Neuronal stem cell (in vitro differentiated cells): ENCODE measurements around the gene TAOK2.

Experiments
- DNase-seq: peaks from one replicate; pipeline ENCODE4 v3.0.0-alpha.2; 2013; ENCODE audit warnings: low spot score
- H2AFZ ChIP-seq: one replicate; pipeline ENCODE4 v1.6.1; 2013; ENCODE audit warnings: mild to moderate bottlenecking, low read length, inconsistent platforms
- H2AK5ac ChIP-seq: 2 replicates; pipeline ENCODE4 v1.6.1; 2013; ENCODE audit warnings: low read depth, mild to moderate bottlenecking, inconsistent platforms, low read length, moderate library complexity, mixed read lengths
- H2BK120ac ChIP-seq: 2 replicates; pipeline ENCODE4 v1.6.1; 2013; ENCODE audit warnings: low read depth, mild to moderate bottlenecking, inconsistent platforms, low read length, moderate library complexity, mixed read lengths
- H2BK12ac ChIP-seq: one replicate; pipeline ENCODE4 v1.6.1; 2013; ENCODE audit warnings: low read length, inconsistent platforms
- H2BK15ac ChIP-seq: 2 replicates; pipeline ENCODE4 v1.6.1; 2013; ENCODE audit warnings: mild to moderate bottlenecking, low read length, inconsistent platforms, mixed read lengths
- H2BK5ac ChIP-seq: one replicate; pipeline ENCODE4 v1.6.1; 2013; ENCODE audit warnings: inconsistent platforms, mild to moderate bottlenecking, low read length, moderate library complexity
- H3K14ac ChIP-seq: one replicate; pipeline ENCODE4 v1.6.1; 2013; ENCODE audit warnings: low read length, inconsistent platforms
- H3K18ac ChIP-seq: 2 replicates; pipeline ENCODE4 v1.6.1; 2013; ENCODE audit warnings: low read length, inconsistent platforms
- H3K23ac ChIP-seq: 2 replicates; pipeline ENCODE4 v1.6.1; 2013; ENCODE audit warnings: low read depth, mild to moderate bottlenecking, mixed read lengths, low read length, inconsistent platforms; ENCODE audit not compliant: poor library complexity
- H3K27ac ChIP-seq: replicated peaks from 3 replicates; pipeline ENCODE4 v1.5.1; 2013; ENCODE audit warnings: low read length, inconsistent platforms
- H3K27me3 ChIP-seq, 3 experiments: 2 replicates each; pipeline ENCODE4 v1.6.1; 2013; ENCODE audit warnings: low read length in 3 of 3, mild to moderate bottlenecking in 2 of 3, inconsistent platforms in 1 of 3, low read depth in 1 of 3, mixed read lengths in 1 of 3, moderate library complexity in 1 of 3; ENCODE audit not compliant: control insufficient read depth in 3 of 3, insufficient read depth in 3 of 3
- H3K36me3 ChIP-seq, 2 donors: replicated peaks in 1 of 2; 2 replicates each; pipeline ENCODE4 v1.6.1; 2013; ENCODE audit warnings: low read length in 2 of 2; ENCODE audit not compliant: control insufficient read depth in 2 of 2, insufficient read depth in 2 of 2
- H3K4ac ChIP-seq: 2 replicates; pipeline ENCODE4 v1.6.1; 2013; ENCODE audit warnings: inconsistent platforms, mild to moderate bottlenecking, low read length, moderate library complexity
- H3K4me1 ChIP-seq, 2 donors: 1 replicate in 1 of 2; 2 replicates in 1 of 2; pipeline ENCODE4 v1.6.1; 2013; ENCODE audit warnings: low read length in 2 of 2, low read depth in 1 of 2; ENCODE audit not compliant: control insufficient read depth in 2 of 2, insufficient read depth in 1 of 2
- H3K4me2 ChIP-seq: one replicate; pipeline ENCODE4 v1.6.1; 2013; ENCODE audit warnings: mild to moderate bottlenecking, low read length, inconsistent platforms; ENCODE audit not compliant: insufficient read depth, poor library complexity, severe bottlenecking
- H3K4me3 ChIP-seq, 2 donors: 2 replicates each; pipeline ENCODE4 v1.5.1; 2013; ENCODE audit warnings: low read length in 2 of 2, mild to moderate bottlenecking in 2 of 2, inconsistent platforms in 1 of 2, moderate library complexity in 1 of 2
- H3K79me1 ChIP-seq: one replicate; pipeline ENCODE4 v1.6.1; 2013; ENCODE audit warnings: low read depth, mild to moderate bottlenecking, inconsistent platforms, low read length, moderate library complexity
- H3K9ac ChIP-seq: one replicate; pipeline ENCODE4 v1.6.1; 2013; ENCODE audit warnings: mild to moderate bottlenecking, low read depth, low read length, inconsistent platforms; ENCODE audit not compliant: poor library complexity
- H3K9me3 ChIP-seq, 2 donors: replicated peaks in 1 of 2; 2 replicates each; pipeline versions ENCODE3 to v1.6.1; 2013; ENCODE audit warnings: low read length in 2 of 2, mild to moderate bottlenecking in 2 of 2, inconsistent platforms in 1 of 2, low read depth in 1 of 2, mixed read lengths in 1 of 2, moderate library complexity in 1 of 2; ENCODE audit not compliant: control insufficient read depth in 2 of 2, insufficient read depth in 1 of 2
- H4K8ac ChIP-seq: one replicate; pipeline ENCODE4 v1.6.1; 2013; ENCODE audit warnings: low read depth, mild to moderate bottlenecking, inconsistent platforms, low read length, moderate library complexity
- H4K91ac ChIP-seq: one replicate; pipeline ENCODE4 v1.6.1; 2013; ENCODE audit warnings: low read length, low read depth, mild to moderate bottlenecking, inconsistent platforms; ENCODE audit not compliant: poor library complexity
- WGBS, 2 donors: extraction: QIAGEN DNeasy Blood & Tissue Kit; methylation state at CpG; one replicate each; pipeline ENCODE4 v1.1.7; 2013; ENCODE audit warnings: missing lambda C conversion rate in 2 of 2, mixed read lengths in 1 of 2; ENCODE audit not compliant: insufficient read length in 2 of 2, insufficient replicate concordance in 1 of 2; ENCODE audit errors: extremely low coverage in 2 of 2; 5-methylcytosine and 5-hydroxymethylcytosine counted together

The TAOK2 gene

DNA sequence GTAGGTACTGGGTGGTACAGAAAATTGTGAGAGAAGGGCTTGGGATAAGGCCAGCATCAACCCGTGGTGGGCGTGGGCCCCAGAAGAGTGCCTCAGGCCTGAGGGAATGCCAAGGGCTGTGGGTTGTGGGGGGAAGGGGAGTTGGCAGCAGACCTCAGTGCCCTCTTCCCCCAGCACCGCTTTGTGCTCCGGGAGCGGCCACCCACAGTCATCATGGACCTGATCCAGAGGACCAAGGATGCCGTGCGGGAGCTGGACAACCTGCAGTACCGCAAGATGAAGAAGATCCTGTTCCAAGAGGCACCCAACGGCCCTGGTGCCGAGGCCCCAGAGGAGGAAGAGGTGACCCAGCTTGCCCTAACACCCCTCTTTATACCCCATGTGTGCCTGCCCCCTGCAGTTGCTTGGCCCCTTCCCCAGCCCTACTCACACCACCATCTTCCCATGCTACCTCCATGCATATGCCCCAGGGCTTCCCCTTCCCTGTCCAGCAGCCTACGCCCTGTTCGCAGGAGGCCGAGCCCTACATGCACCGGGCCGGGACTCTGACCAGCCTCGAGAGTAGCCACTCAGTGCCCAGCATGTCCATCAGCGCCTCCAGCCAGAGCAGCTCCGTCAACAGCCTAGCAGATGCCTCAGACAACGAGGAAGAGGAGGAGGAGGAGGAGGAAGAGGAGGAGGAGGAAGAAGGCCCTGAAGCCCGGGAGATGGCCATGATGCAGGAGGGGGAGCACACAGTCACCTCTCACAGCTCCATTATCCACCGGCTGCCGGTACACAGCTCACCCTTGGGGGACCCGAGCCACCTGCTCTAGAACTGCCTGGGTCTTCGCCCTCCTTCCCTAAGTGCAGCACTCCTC lies 9.1 kb downstream of the TAOK2 start:
- H3K4me2 ChIP-seq, result no peak overlapping the region
- no peak overlapping the region for H3K4ac ChIP-seq
- DNase-seq, result no peak
- no peaks in the 10 kb centered on the region for H3K27me3 ChIP-seq
- H2BK5ac ChIP-seq, result no peak overlapping the region
- H3K79me1 ChIP-seq, result peaks cover 5% of the 10 kb centered on the region
- no peak overlapping the region for H2BK120ac ChIP-seq
- no peak overlapping the region for H3K9ac ChIP-seq
- H3K14ac ChIP-seq, result no peak overlapping the region
- H3K36me3 ChIP-seq, result peaks cover 79 to 100% of the 10 kb centered on the region in 2 donors
- H3K23ac ChIP-seq, result no peak overlapping the region
- H3K9me3 ChIP-seq, result no peaks in the 10 kb centered on the region
- no peak overlapping the region for H2AK5ac ChIP-seq
- no peak overlapping the region for H4K8ac ChIP-seq
- no peak overlapping the region for H2BK15ac ChIP-seq
- no peak overlapping the region for H2AFZ ChIP-seq
- H3K18ac ChIP-seq, result no peak overlapping the region
- no CpG with 5 or more reads among the region's 24 CpGs for WGBS, 2 donors
- H2BK12ac ChIP-seq, result no peak overlapping the region
- H3K27ac ChIP-seq, result no peak overlapping the region
- H4K91ac ChIP-seq, result no peak overlapping the region
- H3K4me1 ChIP-seq, result no peaks in the 10 kb centered on the region
- H3K4me3 ChIP-seq, result no peak overlapping the region

GRCh38 chr16:29983420-29984136 lies 9.9 kb downstream of the TAOK2 start:
- H2AFZ ChIP-seq, result no peak overlapping the region
- peaks cover 75 to 100% of the 10 kb centered on the region in 2 donors for H3K36me3 ChIP-seq
- no peak overlapping the region for H2AK5ac ChIP-seq
- no peak overlapping the region for H3K4ac ChIP-seq
- H3K4me3 ChIP-seq, result no peak overlapping the region
- no peak for DNase-seq
- H2BK12ac ChIP-seq, result no peak overlapping the region
- no peak overlapping the region for H3K14ac ChIP-seq
- no peak overlapping the region for H2BK15ac ChIP-seq
- no peaks in the 10 kb centered on the region for H3K9me3 ChIP-seq
- no peak overlapping the region for H2BK120ac ChIP-seq
- no peak overlapping the region for H3K4me2 ChIP-seq
- H4K91ac ChIP-seq, result no peak overlapping the region
- H3K9ac ChIP-seq, result no peak overlapping the region
- H3K79me1 ChIP-seq, result peaks cover 2% of the 10 kb centered on the region
- WGBS, 2 donors, result no CpG with 5 or more reads among the region's 12 CpGs
- H3K18ac ChIP-seq, result no peak overlapping the region
- H3K27me3 ChIP-seq, result no peaks in the 10 kb centered on the region
- no peak overlapping the region for H4K8ac ChIP-seq
- no peaks in the 10 kb centered on the region for H3K4me1 ChIP-seq
- H3K23ac ChIP-seq, result no peak overlapping the region
- no peak overlapping the region for H2BK5ac ChIP-seq
- H3K27ac ChIP-seq, result no peak overlapping the region

GRCh38 chr16:29984137-29984763 lies 10.6 kb downstream of the TAOK2 start:
- H3K23ac ChIP-seq, result no peak overlapping the region
- H3K36me3 ChIP-seq, result peaks cover 73 to 100% of the 10 kb centered on the region in 2 donors
- H3K18ac ChIP-seq, result no peak overlapping the region
- H2BK120ac ChIP-seq, result no peak overlapping the region
- no peak overlapping the region for H2BK12ac ChIP-seq
- no peak overlapping the region for H3K27ac ChIP-seq
- H2BK15ac ChIP-seq, result no peak overlapping the region
- H3K4me1 ChIP-seq, result no peaks in the 10 kb centered on the region
- H3K9me3 ChIP-seq, result no peaks in the 10 kb centered on the region
- no CpG with 5 or more reads among the region's 6 CpGs for WGBS, 2 donors
- H4K91ac ChIP-seq, result no peak overlapping the region
- no peak overlapping the region for H2BK5ac ChIP-seq
- DNase-seq, result no peak
- H3K4ac ChIP-seq, result no peak overlapping the region
- no peak overlapping the region for H3K4me2 ChIP-seq
- H3K14ac ChIP-seq, result no peak overlapping the region
- H3K79me1 ChIP-seq, result peaks cover 2% of the 10 kb centered on the region
- no peak overlapping the region for H4K8ac ChIP-seq
- no peaks in the 10 kb centered on the region for H3K27me3 ChIP-seq
- no peak overlapping the region for H3K4me3 ChIP-seq
- no peak overlapping the region for H2AK5ac ChIP-seq
- H2AFZ ChIP-seq, result no peak overlapping the region
- H3K9ac ChIP-seq, result no peak overlapping the region

DNA sequence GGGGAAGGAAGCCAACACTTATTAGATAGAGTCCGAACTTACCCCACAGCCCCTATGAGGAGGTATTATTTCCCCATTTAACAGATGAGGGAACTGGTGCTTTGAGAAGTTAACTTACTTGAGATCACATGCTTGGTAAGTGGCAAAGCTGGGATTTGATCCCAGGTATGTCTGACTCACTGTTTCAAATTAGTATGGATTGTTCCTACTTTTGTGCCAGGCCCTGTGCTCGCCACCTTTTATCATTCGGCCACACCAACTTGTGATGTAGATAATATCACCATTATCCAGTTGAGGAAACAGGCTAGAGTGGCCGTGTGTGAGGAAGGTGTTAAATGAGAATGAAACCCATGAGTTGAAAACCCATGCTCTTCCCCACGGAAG lies 11.1 kb downstream of the TAOK2 start:
- Histone ChIP-seq H4K8ac (no peak overlapping the region), H4K91ac (no peak overlapping the region), H3K9ac (no peak overlapping the region), H2BK5ac (no peak overlapping the region), H3K79me1 (peaks cover 2% of the 10 kb centered on the region), H3K27ac (no peak overlapping the region), H2AK5ac (no peak overlapping the region), H2BK12ac (no peak overlapping the region), H2BK120ac (no peak overlapping the region), H3K36me3 (peaks cover 77 to 100% of the 10 kb centered on the region in 2 donors), H3K14ac (no peak overlapping the region), H3K18ac (no peak overlapping the region), H3K4ac (no peak overlapping the region), H3K4me2 (no peak overlapping the region), H3K27me3 (no peaks in the 10 kb centered on the region), H2AFZ (no peak overlapping the region), H3K9me3 (no peaks in the 10 kb centered on the region), H3K4me1 (no peaks in the 10 kb centered on the region), H3K23ac (no peak overlapping the region), H2BK15ac (no peak overlapping the region), H3K4me3 (no peak overlapping the region)
- no peak for DNase-seq
- WGBS, 2 donors, result no CpG with 5 or more reads among the region's 5 CpGs
